ENCODE results near the gene C2orf68. TPM values are rescaled to one million over a fixed set of nuclear protein-coding genes. Genes with fewer than 3 reads are reported as not detected.
A peak's percentile ranks its signal among the peaks of the same experiment; 100 is the strongest.
"Not testable (repeated sequence)": the region's sequence is repeated elsewhere in the genome, so short reads cannot be mapped to it uniquely, and the experiment has no call there.

C2orf68 gene
- 10 to 100 TPM in 1 of 2 donors, 1 to 10 TPM in 1; 9.9 to 14.5 TPM for total RNA-seq

- TF ChIP-seq POLR2A (IDR thresholded peaks at IDR 0.05), result peak; percentile 50 to 79 (median 70)
- no peak for TF ChIP-seq CTCF (IDR thresholded peaks at IDR 0.05)
- ATAC-seq (peak; percentile 83), DNase-seq (peak; percentile 89 to 92 (median 90))
- Histone ChIP-seq H3K9me3 (no peaks in the 10 kb centered on the region), H3K36me3 (replicated peaks in 1 of 2; ENCODE audit: insufficient read depth in 1 of 2, low read depth in 2 of 2) (peaks cover 0 to 8% of the 10 kb centered on the region in 2 donors), H3K4me3 (peak within 1 kb of the TSS; percentile 33 to 59), H3K27ac (peak within 1 kb of the TSS; percentile 76 to 86 (median 81)), H3K27me3 (no peaks in the 10 kb centered on the region), H3K4me1 (peaks cover 39% of the 10 kb centered on the region)
- WGBS, 2 donors, result 7 to 16% methylated on average over 33 to 71 of the region's 73 CpGs
- intact Hi-C loops (cut with DNase I), result no loop called here
Observed at GRCh38 chr2:85611705-85612587, at the start of gene C2orf68. Gene C2orf68, minus strand, starts transcription at chr2:85612066. Its CDS starts 82 bp downstream, at chr2:85611984.

GRCh38 chr2:85661139-85661858, 49.4 kb upstream of the C2orf68 start:
- no peaks in the 10 kb centered on the region for H3K36me3 ChIP-seq (replicated peaks in 1 of 2; ENCODE audit: insufficient read depth in 1 of 2, low read depth in 2 of 2)
- peak overlapping the region in 1 of 4 donors; percentile 12 for H3K27ac ChIP-seq
- TF ChIP-seq CTCF (IDR thresholded peaks at IDR 0.05) (no peak), POLR2A (IDR thresholded peaks at IDR 0.05) (no peak)
- intact Hi-C loops (cut with DNase I), result loop anchor here (10.0 kb wide), 1 partner anchor 426 kb away; no protein-coding TSS in a partner anchor
- no peaks in the 10 kb centered on the region for H3K9me3 ChIP-seq
- no peak overlapping the region for H3K4me3 ChIP-seq
- H3K27me3 ChIP-seq, result no peaks in the 10 kb centered on the region
- no peak for DNase-seq
- peak; percentile 36 for ATAC-seq
- WGBS, 2 donors, result 81% methylated on average over 5 to 14 of the region's 14 CpGs
- H3K4me1 ChIP-seq, result no peaks in the 10 kb centered on the region

- no peaks in the 10 kb centered on the region for H3K27me3 ChIP-seq
- H3K36me3 ChIP-seq (replicated peaks in 1 of 2; ENCODE audit: insufficient read depth in 1 of 2, low read depth in 2 of 2), result no peaks in the 10 kb centered on the region
- 78 to 85% methylated on average over 7 of the region's 7 CpGs for WGBS, 2 donors
- DNase-seq (no peak), ATAC-seq (no peak)
- H3K27ac ChIP-seq, result no peak overlapping the region
- H3K4me3 ChIP-seq, result no peak overlapping the region
- no peaks in the 10 kb centered on the region for H3K4me1 ChIP-seq
- TF ChIP-seq POLR2A (IDR thresholded peaks at IDR 0.05) (no peak), CTCF (IDR thresholded peaks at IDR 0.05) (no peak)
- intact Hi-C loops (cut with DNase I), result loop anchor here (10.0 kb wide), 1 partner anchor 426 kb away; no protein-coding TSS in a partner anchor
- H3K9me3 ChIP-seq, result no peaks in the 10 kb centered on the region
Observed at GRCh38 chr2:85660725-85661124, 48.9 kb upstream of the C2orf68 start.

- not testable (repeated sequence) for DNase-seq; H3K27ac ChIP-seq; H3K27me3 ChIP-seq; H3K4me1 ChIP-seq; H3K9me3 ChIP-seq; H3K36me3 ChIP-seq (replicated peaks in 1 of 2; ENCODE audit: insufficient read depth in 1 of 2, low read depth in 2 of 2); ATAC-seq; H3K4me3 ChIP-seq
- intact Hi-C loops (cut with DNase I), result loop anchor here (10.0 kb wide), 1 partner anchor 426 kb away; no protein-coding TSS in a partner anchor
- WGBS, 2 donors, result 93 to 95% methylated on average over 11 of the region's 11 CpGs
Observed at GRCh38 chr2:85660301-85660700, 48.4 kb upstream of the C2orf68 start.
